Measurements from ENCODE around the gene DESI2.
"Not testable (repeated sequence)": the region's sequence is repeated elsewhere in the genome, so short reads cannot be mapped to it uniquely, and the experiment has no call there.

The DESI2 gene

GRCh38 chr1:244654108-244655038 lies 1.4 kb downstream of the DESI2 start:
- no peak for DNase-seq (ENCODE audit: low read depth in 2 of 2)

GRCh38 chr1:244655186-244655585 lies 2.3 kb downstream of the DESI2 start:
- DNase-seq (ENCODE audit: low read depth in 2 of 2): no peak

GRCh38 chr1:244657421-244657820 lies 4.5 kb downstream of the DESI2 start:
- DNase-seq (ENCODE audit: low read depth in 2 of 2): no peak

GRCh38 chr1:244659694-244660093 lies 6.8 kb downstream of the DESI2 start:
- no peak for DNase-seq (ENCODE audit: low read depth in 2 of 2)

- DNase-seq (ENCODE audit: low read depth in 2 of 2): no peak
Measured at GRCh38 chr1:244660595-244660994, 7.7 kb downstream of the DESI2 start.

- not testable (repeated sequence) for DNase-seq (ENCODE audit: low read depth in 2 of 2)
Measured at GRCh38 chr1:244661569-244662312, 8.8 kb downstream of the DESI2 start.

GRCh38 chr1:244662599-244662998 lies 9.7 kb downstream of the DESI2 start:
- no peak for DNase-seq (ENCODE audit: low read depth in 2 of 2)

- DNase-seq (ENCODE audit: low read depth in 2 of 2): no peak
Measured at GRCh38 chr1:244664353-244664752, 11.4 kb downstream of the DESI2 start.

- peak; percentile 59 to 63 for DNase-seq (ENCODE audit: low read depth in 2 of 2)
Measured at GRCh38 chr1:244665771-244666217, 12.9 kb downstream of the DESI2 start.

GRCh38 chr1:244666672-244667418 lies 13.9 kb downstream of the DESI2 start:
- not testable (repeated sequence) for DNase-seq (ENCODE audit: low read depth in 2 of 2)

- DNase-seq (ENCODE audit: low read depth in 2 of 2): no peak
Measured at GRCh38 chr1:244667797-244668196, 14.9 kb downstream of the DESI2 start.

GRCh38 chr1:244672946-244673682 lies 20.2 kb downstream of the DESI2 start:
- peak; percentile 48 to 51 for DNase-seq (ENCODE audit: low read depth in 2 of 2)

- DNase-seq (ENCODE audit: low read depth in 2 of 2): no peak
Measured at GRCh38 chr1:244674446-244674845, 21.5 kb downstream of the DESI2 start.

GRCh38 chr1:244675167-244675566 lies 22.2 kb downstream of the DESI2 start:
- DNase-seq (ENCODE audit: low read depth in 2 of 2): no peak

GRCh38 chr1:244678697-244679096 lies 25.8 kb downstream of the DESI2 start:
- no peak for DNase-seq (ENCODE audit: low read depth in 2 of 2)

- no peak for DNase-seq (ENCODE audit: low read depth in 2 of 2)
Measured at GRCh38 chr1:244680667-244681066, 27.7 kb downstream of the DESI2 start.

- not testable (repeated sequence) for DNase-seq (ENCODE audit: low read depth in 2 of 2)
Measured at GRCh38 chr1:244682087-244682486, 29.2 kb downstream of the DESI2 start.

GRCh38 chr1:244695937-244696336 lies 43.0 kb downstream of the DESI2 start:
- no peak for DNase-seq (ENCODE audit: low read depth in 2 of 2)

GRCh38 chr1:244699741-244700140 lies 46.8 kb downstream of the DESI2 start:
- DNase-seq (ENCODE audit: low read depth in 2 of 2): no peak

GRCh38 chr1:244700808-244701207 lies 47.9 kb downstream of the DESI2 start:
- DNase-seq (ENCODE audit: low read depth in 2 of 2): no peak

GRCh38 chr1:244702620-244703019 lies 49.7 kb downstream of the DESI2 start:
- DNase-seq (ENCODE audit: low read depth in 2 of 2): no peak

Data from fibroblast of skin of left quadriceps (primary cell).